GM21528 (cell line): Measurements from ENCODE around the gene CACNA1A.

Source experiments
- ATAC-seq: cut with Tn5 transposase; IDR thresholded peaks from one replicate; pipeline ENCODE4 v1.9.1; 2021; ENCODE audit warnings: mild to moderate bottlenecking, moderate library complexity; ENCODE audit not compliant: unreplicated experiment, low FRiP score

CACNA1A gene

GRCh38 chr19:13241231-13242104 is 264.8 kb downstream of the CACNA1A start:
- no peak for ATAC-seq

GRCh38 chr19:13240312-13241022 is 265.8 kb downstream of the CACNA1A start:
- ATAC-seq: no peak

GRCh38 chr19:13238891-13239534 is 267.3 kb downstream of the CACNA1A start:
- no peak for ATAC-seq

GRCh38 chr19:13234518-13234917 is 271.8 kb downstream of the CACNA1A start:
- no peak for ATAC-seq

GRCh38 chr19:13231663-13232062 is 274.6 kb downstream of the CACNA1A start:
- ATAC-seq: no peak

GRCh38 chr19:13229246-13229645 is 277.0 kb downstream of the CACNA1A start:
- ATAC-seq: no peak

GRCh38 chr19:13228561-13228960 is 277.7 kb downstream of the CACNA1A start:
- ATAC-seq: no peak

- ATAC-seq: no peak
These were observed 279.3 kb downstream of the CACNA1A start for GRCh38 chr19:13226983-13227382.

GRCh38 chr19:13225973-13226865 is 280.1 kb downstream of the CACNA1A start:
- ATAC-seq: no peak

- ATAC-seq: no peak
These were observed 281.2 kb downstream of the CACNA1A start for GRCh38 chr19:13225085-13225484.

GRCh38 chr19:13220847-13221246 is 285.4 kb downstream of the CACNA1A start:
- ATAC-seq: no peak

- no peak for ATAC-seq
These were observed 290.5 kb downstream of the CACNA1A start for GRCh38 chr19:13215572-13216380.

GRCh38 chr19:13214036-13214730 is 292.1 kb downstream of the CACNA1A start:
- no peak for ATAC-seq

GRCh38 chr19:13212759-13213330 is 293.4 kb downstream of the CACNA1A start:
- ATAC-seq: no peak

GRCh38 chr19:13211426-13212308 is 294.6 kb downstream of the CACNA1A start:
- ATAC-seq: no peak

- no peak for ATAC-seq
These were observed 295.3 kb downstream of the CACNA1A start for GRCh38 chr19:13210941-13211340.

- no peak for ATAC-seq
These were observed 295.9 kb downstream of the CACNA1A start for GRCh38 chr19:13210339-13210775.
